ENCODE measurements around the gene OSBPL8.

The OSBPL8 gene

DNA sequence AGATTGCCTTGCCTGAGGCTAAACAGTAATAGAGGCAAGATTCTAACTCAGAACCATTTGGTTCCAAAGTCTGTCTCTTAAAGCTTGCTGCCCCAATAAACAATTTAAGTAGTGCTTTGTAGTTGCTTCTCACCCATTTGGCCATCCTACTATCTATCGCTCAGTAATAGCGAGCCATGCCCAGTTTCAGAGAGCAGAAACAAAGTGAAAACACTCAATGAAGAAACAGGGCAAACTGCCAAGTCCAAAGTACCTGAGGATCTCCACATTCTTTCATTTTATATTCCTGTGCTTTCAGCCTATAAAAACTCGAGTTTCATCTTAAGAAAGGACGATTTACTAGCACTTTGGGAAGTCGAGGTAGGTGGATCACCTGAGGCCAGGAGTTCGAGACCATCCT, 108.0 kb downstream of the OSBPL8 start:
- DNase-seq (ENCODE audit: low read depth) = no peak
- no peak overlapping the region for H3K4me3 ChIP-seq (ENCODE audit: control insufficient read depth, low read depth, low read length)
- TF ChIP-seq CTCF (conservative IDR thresholded peaks at IDR 0.05; ENCODE audit: control insufficient read depth, insufficient read depth, low read depth, low read length) = no peak

DNA sequence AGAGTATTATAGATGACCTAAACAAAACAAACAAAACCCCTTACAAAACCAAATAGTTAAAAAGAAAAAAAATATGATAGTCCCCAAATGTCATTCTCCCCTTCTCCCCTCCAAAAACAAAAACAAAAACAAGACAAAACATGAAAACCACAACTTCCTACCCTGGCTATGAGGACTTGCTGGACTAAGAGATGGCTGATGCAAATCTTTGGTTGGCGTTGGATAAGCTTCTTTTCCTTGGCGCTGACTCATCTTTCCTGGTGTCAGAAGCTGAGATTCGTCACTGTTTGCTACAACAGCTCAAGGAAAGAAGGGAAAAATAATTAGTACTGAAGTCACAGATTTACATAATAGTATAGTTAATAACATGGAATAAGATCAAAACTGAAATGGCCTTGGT, 108.9 kb downstream of the OSBPL8 start:
- H3K4me3 ChIP-seq (ENCODE audit: control insufficient read depth, low read depth, low read length) = no peak overlapping the region

DNA sequence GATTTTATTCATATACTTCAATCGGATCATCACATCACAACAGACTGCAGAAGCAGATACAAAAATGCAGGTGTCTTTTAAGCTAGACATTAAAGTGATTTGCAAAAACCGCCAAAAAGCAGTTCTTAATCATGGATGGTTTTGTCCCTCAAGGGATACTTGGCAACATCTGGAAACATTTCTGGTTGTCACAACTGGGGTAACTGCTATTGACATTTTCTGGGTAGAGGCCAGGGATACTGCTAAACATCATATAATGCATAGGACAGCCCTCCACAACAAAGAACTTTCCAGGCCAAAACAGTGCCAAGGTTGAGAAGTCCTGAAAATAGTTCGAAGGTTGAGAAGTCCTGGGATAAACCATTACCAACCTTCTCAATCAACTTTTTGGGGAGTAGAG, 109.6 kb downstream of the OSBPL8 start:
- peak; percentile 25 for DNase-seq (ENCODE audit: low read depth)
- no peak for TF ChIP-seq CTCF (conservative IDR thresholded peaks at IDR 0.05; ENCODE audit: control insufficient read depth, insufficient read depth, low read depth, low read length)
- no peak overlapping the region for H3K4me3 ChIP-seq (ENCODE audit: control insufficient read depth, low read depth, low read length)

More for the DNA sequence above, 108.9 kb downstream of the OSBPL8 start:
- DNase-seq (ENCODE audit: low read depth) = peak; percentile 92
- no peak for TF ChIP-seq CTCF (conservative IDR thresholded peaks at IDR 0.05; ENCODE audit: control insufficient read depth, insufficient read depth, low read depth, low read length)

GRCh38 chr12:76449583-76449982, 110.0 kb downstream of the OSBPL8 start:
- DNase-seq (ENCODE audit: low read depth) = peak; percentile 83
- TF ChIP-seq CTCF (conservative IDR thresholded peaks at IDR 0.05; ENCODE audit: control insufficient read depth, insufficient read depth, low read depth, low read length) = no peak
- no peak overlapping the region for H3K4me3 ChIP-seq (ENCODE audit: control insufficient read depth, low read depth, low read length)

GRCh38 chr12:76449016-76449415, 110.6 kb downstream of the OSBPL8 start:
- TF ChIP-seq CTCF (conservative IDR thresholded peaks at IDR 0.05; ENCODE audit: control insufficient read depth, insufficient read depth, low read depth, low read length) = no peak
- no peak overlapping the region for H3K4me3 ChIP-seq (ENCODE audit: control insufficient read depth, low read depth, low read length)

DNA sequence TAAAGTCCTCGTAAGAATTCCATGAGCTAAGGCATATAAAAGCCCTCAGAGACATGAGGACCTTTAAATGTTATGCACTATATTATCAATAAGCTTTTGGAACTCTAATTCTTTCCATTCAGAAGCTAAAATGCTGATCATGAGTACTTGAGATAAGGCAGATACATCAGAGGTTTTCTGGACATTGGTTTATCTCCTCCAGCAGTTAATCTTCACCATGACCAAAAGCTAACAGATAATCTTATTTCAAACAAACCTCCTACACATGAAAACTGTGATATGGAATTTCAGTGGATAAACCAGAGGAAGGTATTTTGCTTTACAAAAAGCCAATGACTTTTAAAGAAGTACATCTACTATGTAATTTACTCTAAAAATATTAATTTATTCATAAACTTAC, 113.5 kb downstream of the OSBPL8 start:
- no peak for TF ChIP-seq CTCF (conservative IDR thresholded peaks at IDR 0.05; ENCODE audit: control insufficient read depth, insufficient read depth, low read depth, low read length)
- DNase-seq (ENCODE audit: low read depth) = no peak
- H3K4me3 ChIP-seq (ENCODE audit: control insufficient read depth, low read depth, low read length) = no peak overlapping the region

More at GRCh38 chr12:76449016-76449415, 110.6 kb downstream of the OSBPL8 start:
- DNase-seq (ENCODE audit: low read depth) = no peak

DNA sequence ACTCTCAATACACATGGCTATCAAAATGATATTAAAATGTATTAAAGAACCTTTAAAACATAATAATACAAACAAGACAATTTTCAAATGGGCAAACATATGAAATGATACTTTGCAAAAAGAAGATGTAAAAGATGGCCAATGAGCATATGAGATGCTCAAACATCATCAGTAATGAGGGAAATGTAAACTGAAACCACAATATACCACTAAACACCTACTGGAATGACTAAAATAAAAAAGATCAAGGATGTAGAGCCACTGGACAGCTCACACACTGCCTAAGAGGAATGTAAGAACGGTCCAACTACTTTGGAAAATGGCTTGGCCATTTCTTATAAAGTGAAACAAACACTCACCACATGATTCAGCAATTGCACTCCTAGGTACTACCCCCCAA, 114.1 kb downstream of the OSBPL8 start:
- peak; percentile 69 for DNase-seq (ENCODE audit: low read depth)

More for the DNA sequence above, 114.1 kb downstream of the OSBPL8 start:
- TF ChIP-seq CTCF (conservative IDR thresholded peaks at IDR 0.05; ENCODE audit: control insufficient read depth, insufficient read depth, low read depth, low read length) = no peak
- H3K4me3 ChIP-seq (ENCODE audit: control insufficient read depth, low read depth, low read length) = no peak overlapping the region
